ENCODE data around the gene CLOCK.

DNA sequence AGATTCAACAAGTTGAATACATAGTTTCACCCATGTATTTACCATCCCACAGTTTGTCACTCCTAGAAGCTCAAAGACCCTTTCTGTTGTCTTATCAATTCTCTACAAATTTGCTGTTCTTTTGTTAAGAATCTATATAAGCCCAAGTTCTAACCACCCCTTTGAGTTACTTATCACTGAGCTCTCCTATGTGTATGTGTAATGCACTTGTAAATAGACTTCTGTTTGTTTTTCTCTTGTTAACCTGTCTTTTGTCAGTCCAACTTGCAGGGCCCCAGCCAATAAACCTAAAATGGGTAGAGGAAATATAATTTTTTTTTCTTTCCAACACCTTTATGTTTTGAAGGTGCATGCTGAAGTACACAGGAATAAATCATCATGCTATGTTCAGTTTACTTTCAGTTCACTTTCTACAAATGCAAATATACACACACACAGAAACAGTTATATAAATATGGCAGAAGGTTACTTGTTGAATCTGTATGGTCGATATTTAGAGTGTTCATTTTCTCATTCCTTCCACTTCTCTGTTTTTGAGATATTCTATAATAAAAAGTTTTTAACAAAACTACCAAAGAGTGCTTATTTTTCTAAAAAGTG is 22.3 kb upstream of the CLOCK start:
- TF ChIP-seq POLR2AphosphoS5 (IDR thresholded peaks at IDR 0.05; ENCODE audit: low read depth, low read length) (no peak), TCF7L2 (IDR thresholded peaks at IDR 0.05; ENCODE audit: low read depth, low read length) (no peak)
- TF ChIP-seq, protein P1, sequence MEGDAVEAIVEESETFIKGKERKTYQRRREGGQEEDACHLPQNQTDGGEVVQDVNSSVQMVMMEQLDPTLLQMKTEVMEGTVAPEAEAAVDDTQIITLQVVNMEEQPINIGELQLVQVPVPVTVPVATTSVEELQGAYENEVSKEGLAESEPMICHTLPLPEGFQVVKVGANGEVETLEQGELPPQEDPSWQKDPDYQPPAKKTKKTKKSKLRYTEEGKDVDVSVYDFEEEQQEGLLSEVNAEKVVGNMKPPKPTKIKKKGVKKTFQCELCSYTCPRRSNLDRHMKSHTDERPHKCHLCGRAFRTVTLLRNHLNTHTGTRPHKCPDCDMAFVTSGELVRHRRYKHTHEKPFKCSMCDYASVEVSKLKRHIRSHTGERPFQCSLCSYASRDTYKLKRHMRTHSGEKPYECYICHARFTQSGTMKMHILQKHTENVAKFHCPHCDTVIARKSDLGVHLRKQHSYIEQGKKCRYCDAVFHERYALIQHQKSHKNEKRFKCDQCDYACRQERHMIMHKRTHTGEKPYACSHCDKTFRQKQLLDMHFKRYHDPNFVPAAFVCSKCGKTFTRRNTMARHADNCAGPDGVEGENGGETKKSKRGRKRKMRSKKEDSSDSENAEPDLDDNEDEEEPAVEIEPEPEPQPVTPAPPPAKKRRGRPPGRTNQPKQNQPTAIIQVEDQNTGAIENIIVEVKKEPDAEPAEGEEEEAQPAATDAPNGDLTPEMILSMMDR (IDR thresholded peaks at IDR 0.05), result no peak
- TF ChIP-seq, protein P2, sequence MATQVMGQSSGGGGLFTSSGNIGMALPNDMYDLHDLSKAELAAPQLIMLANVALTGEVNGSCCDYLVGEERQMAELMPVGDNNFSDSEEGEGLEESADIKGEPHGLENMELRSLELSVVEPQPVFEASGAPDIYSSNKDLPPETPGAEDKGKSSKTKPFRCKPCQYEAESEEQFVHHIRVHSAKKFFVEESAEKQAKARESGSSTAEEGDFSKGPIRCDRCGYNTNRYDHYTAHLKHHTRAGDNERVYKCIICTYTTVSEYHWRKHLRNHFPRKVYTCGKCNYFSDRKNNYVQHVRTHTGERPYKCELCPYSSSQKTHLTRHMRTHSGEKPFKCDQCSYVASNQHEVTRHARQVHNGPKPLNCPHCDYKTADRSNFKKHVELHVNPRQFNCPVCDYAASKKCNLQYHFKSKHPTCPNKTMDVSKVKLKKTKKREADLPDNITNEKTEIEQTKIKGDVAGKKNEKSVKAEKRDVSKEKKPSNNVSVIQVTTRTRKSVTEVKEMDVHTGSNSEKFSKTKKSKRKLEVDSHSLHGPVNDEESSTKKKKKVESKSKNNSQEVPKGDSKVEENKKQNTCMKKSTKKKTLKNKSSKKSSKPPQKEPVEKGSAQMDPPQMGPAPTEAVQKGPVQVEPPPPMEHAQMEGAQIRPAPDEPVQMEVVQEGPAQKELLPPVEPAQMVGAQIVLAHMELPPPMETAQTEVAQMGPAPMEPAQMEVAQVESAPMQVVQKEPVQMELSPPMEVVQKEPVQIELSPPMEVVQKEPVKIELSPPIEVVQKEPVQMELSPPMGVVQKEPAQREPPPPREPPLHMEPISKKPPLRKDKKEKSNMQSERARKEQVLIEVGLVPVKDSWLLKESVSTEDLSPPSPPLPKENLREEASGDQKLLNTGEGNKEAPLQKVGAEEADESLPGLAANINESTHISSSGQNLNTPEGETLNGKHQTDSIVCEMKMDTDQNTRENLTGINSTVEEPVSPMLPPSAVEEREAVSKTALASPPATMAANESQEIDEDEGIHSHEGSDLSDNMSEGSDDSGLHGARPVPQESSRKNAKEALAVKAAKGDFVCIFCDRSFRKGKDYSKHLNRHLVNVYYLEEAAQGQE (IDR thresholded peaks at IDR 0.05; ENCODE audit: insufficient read depth in 1 of 2, low read depth in 2 of 2, low read length in 1 of 2), result no peak

All from Panc1 (cell line).